Right lobe of liver (tissue), 6 donors: ENCODE measurements around the gene LTO1. TPM values are rescaled to one million over a fixed set of nuclear protein-coding genes. Genes with fewer than 3 reads are reported as not detected.

Source experiments
- ATAC-seq, 4 donors: fragments of 200-7000 bp; cut with Tn5 transposase; one replicate each; pipeline ENCODE4 v1.9.1; 2020; ENCODE audit warnings: mild to moderate bottlenecking in 4 of 4, moderate library complexity in 4 of 4
- DNase-seq, 3 donors: peaks; one replicate each; pipeline ENCODE4 v3.0.0-alpha.2; 2020
- H3K27ac ChIP-seq, 3 donors: fragments of 200-600 bp; one replicate each; pipeline ENCODE4 v1.8.0; 2022
- H3K27me3 ChIP-seq, 2 donors: fragments of 200-600 bp; one replicate each; pipeline ENCODE4 v1.8.0; 2022
- H3K36me3 ChIP-seq, 4 donors: fragments of 200-600 bp; sonication (generic) in 1 of 4; one replicate each; pipeline versions ENCODE4 v1.5.1 to v1.8.0; 2017 to 2022; ENCODE audit warnings: control low read depth in 1 of 4
- H3K4me1 ChIP-seq, 4 donors: fragments of 200-600 bp; sonication (generic) in 1 of 4; one replicate each; pipeline versions ENCODE4 v1.5.1 to v1.8.0; 2017 to 2022; ENCODE audit warnings: control low read depth in 1 of 4
- H3K4me3 ChIP-seq, 3 donors: fragments of 200-600 bp; one replicate each; pipeline ENCODE4 v1.8.0; 2022
- H3K9me3 ChIP-seq, 4 donors: fragments of 200-600 bp; sonication (generic) in 1 of 4; one replicate each; pipeline versions ENCODE4 v1.5.1 to v1.8.0; 2017 to 2022; ENCODE audit warnings: control low read depth in 1 of 4
- CTCF ChIP-seq, 4 donors: fragments of 200-600 bp in 3 of 4; fragments of 450-650 bp in 1 of 4; IDR thresholded peaks; one replicate each; pipeline versions ENCODE4 v1.5.1 to v1.8.0; 2016 to 2022; ENCODE audit warnings: antibody characterized with exemption in 4 of 4, mild to moderate bottlenecking in 2 of 4
- POLR2A ChIP-seq: fragments of 450-650 bp; IDR thresholded peaks from one replicate; pipeline ENCODE4 v1.6.1; 2017; ENCODE audit warnings: antibody characterized with exemption, mild to moderate bottlenecking
- WGBS: methylation state at CpG from one replicate; pipeline ENCODE4 v1.1.6; 2018; ENCODE audit warnings: low coverage, low lambda C conversion rate; ENCODE audit not compliant: insufficient coverage; ENCODE audit errors: missing lambda C conversion rate; 5-methylcytosine and 5-hydroxymethylcytosine counted together
- intact Hi-C, 2 donors: fragments of 100-400 bp; cut with DNase I; formaldehyde crosslinking; loops; one replicate each; pipeline versions ENCODE4 v1.11.2 to v1.14.1; 2022
- total RNA-seq, 6 experiments: library from RNA; depleted of rRNA in 2 of 6; stranded (reverse); fragments of >200 nt in 2 of 6; fragmentation: NEBNext Ultra II Directional in 3 of 6; extraction: Animal tissue kit (Norgen Biotek cat#: 25700) in 3 of 6; gene quantifications; one replicate each; pipeline versions ENCODE4 v1.1.0 to v1.2.4, GENCODE V29; 2016 to 2023
- donor health status: DM: no; HTN: yes; CAD: no.
- donor health status: DM: no; HTN: no; CAD: no.
- donor health status: DM: no; HTN: no; CAD: no.
- donor health status: DM: no; HTN: yes; CAD: no.
- donor health status: DM: no; HTN: yes; CAD: no.

Gene LTO1
- total RNA-seq, 6 experiments from 2014 or later, result 4.1 to 7.9 (median 5.6) TPM

- Histone ChIP-seq H3K4me3 (no peak overlapping the region), H3K9me3 (no peaks in the 10 kb centered on the region), H3K4me1 (peaks cover 0 to 6% (median 0%) of the 10 kb centered on the region in 4 donors), H3K36me3 (no peaks in the 10 kb centered on the region), H3K27me3 (no peaks in the 10 kb centered on the region), H3K27ac (no peak overlapping the region)
- TF ChIP-seq POLR2A, result no peak
- TF ChIP-seq CTCF (IDR thresholded peaks at IDR 0.05), result no peak
- DNase-seq, result no peak
- 30% methylated on average over 7 of the region's 8 CpGs for WGBS
- no peak for ATAC-seq
- intact Hi-C loops, result loop anchor here in 1 of 2 donors (5.0 kb wide), 1 partner anchor 202 kb away; no protein-coding TSS in a partner anchor
Measured at GRCh38 chr11:69685348-69685747, 10.2 kb upstream of the LTO1 start.

DNA sequence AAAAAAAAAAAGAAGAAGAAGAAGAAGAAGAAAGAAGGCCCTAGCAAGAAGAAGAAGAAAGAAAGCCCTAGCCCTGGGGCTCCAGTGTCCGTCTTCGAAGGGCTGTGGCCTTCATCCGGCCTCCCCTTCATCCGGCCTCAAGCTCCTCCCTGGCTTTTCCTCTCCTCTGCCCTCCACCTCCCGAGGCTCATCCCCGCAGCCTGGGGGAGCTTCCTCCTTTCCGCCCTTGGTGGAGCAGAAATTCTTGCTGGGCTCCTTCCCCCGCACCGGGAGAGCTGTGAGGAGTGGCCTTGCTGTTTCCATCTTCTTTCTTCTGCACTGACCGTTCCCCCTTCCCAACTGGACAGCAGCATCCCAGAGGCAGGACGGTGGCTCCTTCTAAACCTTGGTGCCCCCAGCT, 9.5 kb upstream of the LTO1 start:
- Histone ChIP-seq H3K27ac (no peak overlapping the region), H3K4me1 (peaks cover 0 to 6% (median 0%) of the 10 kb centered on the region in 4 donors), H3K27me3 (no peaks in the 10 kb centered on the region), H3K9me3 (no peaks in the 10 kb centered on the region), H3K4me3 (no peak overlapping the region), H3K36me3 (no peaks in the 10 kb centered on the region)
- WGBS, result 45% methylated on average over 8 of the region's 11 CpGs
- ATAC-seq, result no peak
- intact Hi-C loops, result loop anchor here in 1 of 2 donors (5.0 kb wide), 1 partner anchor 203 kb away; no protein-coding TSS in a partner anchor
- no peak for DNase-seq
- no peak for TF ChIP-seq CTCF (IDR thresholded peaks at IDR 0.05)
- TF ChIP-seq POLR2A, result no peak

GRCh38 chr11:69683764-69684333, 8.7 kb upstream of the LTO1 start:
- no peaks in the 10 kb centered on the region for H3K9me3 ChIP-seq
- intact Hi-C loops, result no loop called here
- DNase-seq, result peak in 1 of 3 donors; percentile 47

DNA sequence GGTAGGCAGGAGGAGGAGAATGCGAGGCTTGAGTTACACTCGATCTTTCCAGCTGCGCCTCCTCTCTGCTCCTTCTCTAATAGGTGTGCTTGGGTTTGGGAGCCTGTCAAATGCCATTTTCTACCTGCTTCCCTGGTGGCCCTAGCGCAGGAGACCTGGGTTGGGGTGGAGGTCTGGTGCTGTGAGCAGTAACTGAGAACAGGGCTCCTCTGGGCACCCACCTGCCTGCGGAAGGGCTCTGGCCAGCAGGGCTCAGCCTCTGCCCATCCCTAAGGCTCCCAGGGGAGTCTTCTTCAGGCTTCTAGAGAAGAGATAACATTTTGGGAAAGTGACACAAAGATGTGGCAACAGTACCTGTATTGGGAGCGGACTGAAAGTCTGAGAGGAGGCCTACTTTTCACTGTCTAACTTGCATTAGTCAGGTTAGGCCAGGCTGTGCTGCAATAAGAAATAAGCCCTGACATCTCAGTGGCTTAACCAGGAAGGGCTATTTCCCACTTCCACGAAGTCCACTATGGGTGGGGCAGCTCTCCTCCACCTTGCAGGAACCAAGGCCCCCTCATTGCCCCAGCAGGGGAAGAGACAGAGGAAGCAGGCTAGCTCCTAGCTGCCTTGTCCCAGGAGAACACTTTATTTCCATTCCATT, 7.7 kb upstream of the LTO1 start:
- no peak for DNase-seq
- intact Hi-C loops, result no loop called here
- Histone ChIP-seq H3K4me3 (no peak overlapping the region), H3K9me3 (no peaks in the 10 kb centered on the region), H3K27me3 (no peaks in the 10 kb centered on the region), H3K4me1 (peaks cover 0 to 6% (median 0%) of the 10 kb centered on the region in 4 donors), H3K36me3 (no peaks in the 10 kb centered on the region), H3K27ac (no peak overlapping the region)
- 60% methylated on average over 1 of the region's 7 CpGs for WGBS
- no peak for ATAC-seq
- no peak for TF ChIP-seq POLR2A
- no peak for TF ChIP-seq CTCF (IDR thresholded peaks at IDR 0.05)

More at GRCh38 chr11:69683764-69684333, 8.7 kb upstream of the LTO1 start:
- ATAC-seq, result peak; percentile 61 to 70 (median 62)
- TF ChIP-seq POLR2A (no peak), CTCF (IDR thresholded peaks at IDR 0.05) (peak; percentile 54 to 72 (median 62))
- peaks cover 0 to 6% (median 0%) of the 10 kb centered on the region in 4 donors for H3K4me1 ChIP-seq
- no peaks in the 10 kb centered on the region for H3K36me3 ChIP-seq
- no peak overlapping the region for H3K4me3 ChIP-seq
- no peak overlapping the region for H3K27ac ChIP-seq
- 40% methylated on average over 1 of the region's 9 CpGs for WGBS
- no peaks in the 10 kb centered on the region for H3K27me3 ChIP-seq
